Measurements from ENCODE around the gene CYP2A13.
"Not testable (repeated sequence)": the region's sequence is repeated elsewhere in the genome, so short reads cannot be mapped to it uniquely, and the experiment has no call there.

Gene CYP2A13

DNA sequence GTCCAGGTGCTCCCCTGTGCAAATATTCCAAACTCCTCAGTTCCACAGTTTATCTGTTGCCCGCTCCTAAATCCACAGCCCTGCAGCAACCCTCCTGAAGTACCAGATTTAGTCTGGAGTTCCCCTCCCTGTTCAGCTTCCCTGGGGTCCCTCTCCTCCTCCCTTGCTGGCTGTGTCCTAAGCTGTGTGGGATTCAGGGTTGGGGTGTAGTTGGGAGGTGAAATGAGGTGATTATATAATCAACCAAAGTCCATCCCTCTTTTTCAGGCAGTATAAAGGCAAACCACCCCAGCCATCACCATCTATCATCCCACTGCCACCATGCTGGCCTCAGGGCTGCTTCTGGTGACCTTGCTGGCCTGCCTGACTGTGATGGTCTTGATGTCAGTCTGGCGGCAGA is at the start of gene CYP2A13:
TSS of gene CYP2A13 (plus strand) at position 301 of the 400 bp plus-strand sequence. CDS start at position 322, 21 bp downstream.
- H3K27me3 ChIP-seq (ENCODE audit: control insufficient read depth, insufficient read depth, low read length): peaks cover 28% of the 10 kb centered on the region
- no peak within 1 kb of the TSS for H3K4me3 ChIP-seq (ENCODE audit: low read length)
- no peaks in the 10 kb centered on the region for H3K9me3 ChIP-seq (ENCODE audit: control insufficient read depth, low read length)
- H3K9ac ChIP-seq (ENCODE audit: low read length): no peak within 1 kb of the TSS
- H3K36me3 ChIP-seq (ENCODE audit: control insufficient read depth, insufficient read depth, low read length): no peaks in the 10 kb centered on the region
- H3K4me1 ChIP-seq (ENCODE audit: control insufficient read depth, insufficient read depth, low read length): no peaks in the 10 kb centered on the region

DNA sequence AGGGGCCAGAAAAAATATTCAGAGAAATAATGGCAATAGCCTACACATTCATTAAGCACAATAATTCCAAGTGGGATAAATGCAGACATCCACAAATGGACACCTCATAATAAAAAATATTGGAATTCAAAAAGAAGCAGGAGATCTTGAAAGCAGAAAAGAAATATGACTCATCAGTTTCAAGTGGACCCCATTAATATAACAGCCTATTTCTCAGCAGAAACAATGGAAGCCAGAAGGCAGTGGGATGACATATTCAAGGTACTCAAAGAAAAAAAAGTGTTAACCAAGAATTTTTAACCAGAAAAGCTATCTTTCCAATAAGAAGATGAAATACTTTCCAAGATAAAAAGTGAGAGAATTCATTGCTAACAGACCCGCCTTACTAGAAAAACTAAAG is 48.4 kb upstream of the CYP2A13 start:
- Histone ChIP-seq H3K9ac (ENCODE audit: low read length) (no peak overlapping the region), H3K4me3 (ENCODE audit: low read length) (no peak overlapping the region), H3K27me3 (ENCODE audit: control insufficient read depth, insufficient read depth, low read length) (no peaks in the 10 kb centered on the region), H3K36me3 (ENCODE audit: control insufficient read depth, insufficient read depth, low read length) (no peaks in the 10 kb centered on the region), H3K4me1 (ENCODE audit: control insufficient read depth, insufficient read depth, low read length) (no peaks in the 10 kb centered on the region), H3K9me3 (ENCODE audit: control insufficient read depth, low read length) (no peaks in the 10 kb centered on the region)

- H3K27me3 ChIP-seq (ENCODE audit: control insufficient read depth, insufficient read depth, low read length): not testable (repeated sequence)
Measured at GRCh38 chr19:41045095-41045494, 43.2 kb upstream of the CYP2A13 start.

DNA sequence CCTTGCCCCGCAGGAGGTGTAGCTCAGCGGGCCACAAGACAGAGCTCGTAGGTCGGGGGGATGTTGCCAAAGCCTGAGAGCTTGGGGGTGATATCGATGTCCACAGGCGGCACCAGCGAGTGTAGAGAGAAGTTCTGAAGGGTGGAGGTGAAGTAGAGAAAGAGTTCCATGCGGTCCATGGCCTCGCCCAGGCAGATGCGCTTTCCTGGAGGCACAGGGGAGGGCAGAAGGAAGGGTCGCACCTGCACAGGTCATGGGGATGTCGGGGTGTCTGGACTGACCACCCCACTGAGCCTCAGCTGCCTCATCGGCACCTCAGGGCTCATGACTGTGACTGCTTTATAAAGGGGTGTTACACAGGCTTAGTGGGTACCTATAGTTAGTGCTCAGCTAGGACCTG is 37.8 kb upstream of the CYP2A13 start:
- no peaks in the 10 kb centered on the region for H3K36me3 ChIP-seq (ENCODE audit: control insufficient read depth, insufficient read depth, low read length)
- no peaks in the 10 kb centered on the region for H3K4me1 ChIP-seq (ENCODE audit: control insufficient read depth, insufficient read depth, low read length)
- H3K27me3 ChIP-seq (ENCODE audit: control insufficient read depth, insufficient read depth, low read length): no peaks in the 10 kb centered on the region
- no peaks in the 10 kb centered on the region for H3K9me3 ChIP-seq (ENCODE audit: control insufficient read depth, low read length)
- no peak overlapping the region for H3K9ac ChIP-seq (ENCODE audit: low read length)
- H3K4me3 ChIP-seq (ENCODE audit: low read length): no peak overlapping the region

More at GRCh38 chr19:41045095-41045494, 43.2 kb upstream of the CYP2A13 start:
- H3K36me3 ChIP-seq (ENCODE audit: control insufficient read depth, insufficient read depth, low read length); H3K4me1 ChIP-seq (ENCODE audit: control insufficient read depth, insufficient read depth, low read length); H3K9ac ChIP-seq (ENCODE audit: low read length); H3K9me3 ChIP-seq (ENCODE audit: control insufficient read depth, low read length); H3K4me3 ChIP-seq (ENCODE audit: low read length): not testable (repeated sequence)

DNA sequence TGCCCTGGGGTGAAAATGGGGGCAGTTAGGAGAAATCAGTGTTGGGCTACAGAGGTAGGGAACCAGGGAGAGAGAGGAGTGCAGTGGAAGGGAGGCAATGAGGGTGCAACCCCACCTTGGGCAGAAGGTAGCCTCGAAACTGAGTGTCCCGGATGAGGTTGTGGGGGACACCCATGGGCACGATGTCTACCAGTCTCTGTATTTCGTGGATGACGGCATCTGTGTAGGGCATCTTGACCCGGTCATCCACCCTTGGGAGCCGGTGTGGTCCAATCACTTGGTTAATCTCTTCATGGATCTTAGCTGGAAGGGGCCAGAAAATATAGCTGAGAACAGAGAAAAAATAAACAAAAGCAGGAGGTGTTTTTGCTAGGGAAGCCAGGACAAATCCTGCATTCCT is 36.1 kb upstream of the CYP2A13 start:
- H3K27me3 ChIP-seq (ENCODE audit: control insufficient read depth, insufficient read depth, low read length): not testable (repeated sequence)

DNA sequence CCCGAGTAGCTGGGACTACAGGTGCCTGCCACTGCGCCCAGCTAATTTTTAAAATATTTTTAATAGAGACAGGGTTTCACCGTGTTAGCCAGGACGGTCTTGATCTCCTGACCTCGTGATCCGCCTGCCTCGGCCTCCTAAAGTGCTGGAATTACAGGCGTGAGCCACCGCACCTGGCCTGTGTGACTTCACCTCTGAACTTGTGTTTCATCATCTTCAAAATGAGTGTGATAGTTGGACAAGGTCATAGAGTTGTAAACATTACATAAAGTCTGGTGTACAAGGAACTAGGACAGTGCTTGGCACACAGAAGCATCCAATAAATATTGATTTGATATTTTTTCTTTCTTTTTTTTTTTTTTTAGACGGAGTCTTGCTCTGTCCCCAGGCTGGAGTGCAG is 34.9 kb upstream of the CYP2A13 start:
- H3K9me3 ChIP-seq (ENCODE audit: control insufficient read depth, low read length); H3K4me3 ChIP-seq (ENCODE audit: low read length); H3K27me3 ChIP-seq (ENCODE audit: control insufficient read depth, insufficient read depth, low read length); H3K9ac ChIP-seq (ENCODE audit: low read length); H3K36me3 ChIP-seq (ENCODE audit: control insufficient read depth, insufficient read depth, low read length); H3K4me1 ChIP-seq (ENCODE audit: control insufficient read depth, insufficient read depth, low read length): not testable (repeated sequence)

More for the DNA sequence above, 36.1 kb upstream of the CYP2A13 start:
- H3K4me1 ChIP-seq (ENCODE audit: control insufficient read depth, insufficient read depth, low read length); H3K36me3 ChIP-seq (ENCODE audit: control insufficient read depth, insufficient read depth, low read length); H3K9me3 ChIP-seq (ENCODE audit: control insufficient read depth, low read length); H3K9ac ChIP-seq (ENCODE audit: low read length); H3K4me3 ChIP-seq (ENCODE audit: low read length): not testable (repeated sequence)

GRCh38 chr19:41064974-41065569 is 23.2 kb upstream of the CYP2A13 start:
- Histone ChIP-seq H3K4me3 (ENCODE audit: low read length) (no peak overlapping the region), H3K27me3 (ENCODE audit: control insufficient read depth, insufficient read depth, low read length) (peaks cover 8% of the 10 kb centered on the region), H3K9ac (ENCODE audit: low read length) (no peak overlapping the region), H3K9me3 (ENCODE audit: control insufficient read depth, low read length) (no peaks in the 10 kb centered on the region), H3K36me3 (ENCODE audit: control insufficient read depth, insufficient read depth, low read length) (no peaks in the 10 kb centered on the region), H3K4me1 (ENCODE audit: control insufficient read depth, insufficient read depth, low read length) (no peaks in the 10 kb centered on the region)

DNA sequence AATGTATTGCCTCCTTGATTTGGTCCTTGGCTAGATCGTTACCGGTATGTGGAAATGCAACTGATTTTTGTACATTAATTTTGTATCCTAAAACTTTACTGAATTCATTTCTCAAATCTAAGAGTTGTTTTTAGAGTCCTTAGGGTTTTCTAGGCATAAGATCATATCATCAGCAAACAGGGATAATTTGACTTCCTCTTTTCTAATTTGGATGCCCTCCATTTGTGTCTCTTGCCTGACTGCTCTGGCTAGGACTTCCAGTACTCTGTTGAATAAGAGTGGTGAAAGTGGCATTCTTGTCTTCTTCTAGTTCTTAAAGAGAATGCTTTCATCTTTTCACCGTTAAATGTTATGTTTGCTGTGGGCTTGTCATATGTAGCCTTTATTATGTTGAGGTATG is 12.0 kb upstream of the CYP2A13 start:
- H3K4me3 ChIP-seq (ENCODE audit: low read length): no peak overlapping the region
- H3K4me1 ChIP-seq (ENCODE audit: control insufficient read depth, insufficient read depth, low read length): no peaks in the 10 kb centered on the region
- H3K9ac ChIP-seq (ENCODE audit: low read length): no peak overlapping the region
- no peaks in the 10 kb centered on the region for H3K9me3 ChIP-seq (ENCODE audit: control insufficient read depth, low read length)
- no peaks in the 10 kb centered on the region for H3K36me3 ChIP-seq (ENCODE audit: control insufficient read depth, insufficient read depth, low read length)
- H3K27me3 ChIP-seq (ENCODE audit: control insufficient read depth, insufficient read depth, low read length): no peaks in the 10 kb centered on the region

- no peaks in the 10 kb centered on the region for H3K4me1 ChIP-seq (ENCODE audit: control insufficient read depth, insufficient read depth, low read length)
Measured at GRCh38 chr19:41083516-41083915, 4.7 kb upstream of the CYP2A13 start.

GRCh38 chr19:41085748-41086415 is 2.4 kb upstream of the CYP2A13 start:
- Histone ChIP-seq H3K9ac (ENCODE audit: low read length) (no peak overlapping the region), H3K4me3 (ENCODE audit: low read length) (no peak overlapping the region), H3K27me3 (ENCODE audit: control insufficient read depth, insufficient read depth, low read length) (peaks cover 28% of the 10 kb centered on the region), H3K9me3 (ENCODE audit: control insufficient read depth, low read length) (no peaks in the 10 kb centered on the region), H3K36me3 (ENCODE audit: control insufficient read depth, insufficient read depth, low read length) (no peaks in the 10 kb centered on the region), H3K4me1 (ENCODE audit: control insufficient read depth, insufficient read depth, low read length) (no peaks in the 10 kb centered on the region)

More at GRCh38 chr19:41083516-41083915, 4.7 kb upstream of the CYP2A13 start:
- H3K4me3 ChIP-seq (ENCODE audit: low read length): no peak overlapping the region
- no peaks in the 10 kb centered on the region for H3K36me3 ChIP-seq (ENCODE audit: control insufficient read depth, insufficient read depth, low read length)
- no peaks in the 10 kb centered on the region for H3K9me3 ChIP-seq (ENCODE audit: control insufficient read depth, low read length)
- peaks cover 10% of the 10 kb centered on the region for H3K27me3 ChIP-seq (ENCODE audit: control insufficient read depth, insufficient read depth, low read length)
- no peak overlapping the region for H3K9ac ChIP-seq (ENCODE audit: low read length)

DNA sequence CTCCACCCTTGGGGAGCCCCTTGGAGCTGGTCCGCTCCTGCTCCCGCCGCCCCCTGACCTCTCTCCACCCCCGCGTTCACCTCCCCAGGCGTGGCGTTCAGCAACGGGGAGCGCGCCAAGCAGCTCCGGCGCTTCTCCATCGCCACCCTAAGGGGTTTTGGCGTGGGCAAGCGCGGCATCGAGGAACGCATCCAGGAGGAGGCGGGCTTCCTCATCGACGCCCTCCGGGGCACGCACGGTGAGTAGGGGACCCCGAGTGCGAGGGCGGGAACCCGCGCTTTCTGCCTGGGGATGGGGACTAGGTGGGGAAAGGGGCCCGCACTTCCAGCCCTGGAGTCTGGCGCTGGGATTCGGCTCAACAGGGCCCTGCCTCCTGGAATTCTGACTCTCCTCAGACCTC is 1.7 kb downstream of the CYP2A13 start:
- Histone ChIP-seq H3K4me1 (ENCODE audit: control insufficient read depth, insufficient read depth, low read length) (no peaks in the 10 kb centered on the region), H3K9ac (ENCODE audit: low read length) (no peak overlapping the region), H3K9me3 (ENCODE audit: control insufficient read depth, low read length) (no peaks in the 10 kb centered on the region), H3K27me3 (ENCODE audit: control insufficient read depth, insufficient read depth, low read length) (peaks cover 32% of the 10 kb centered on the region), H3K36me3 (ENCODE audit: control insufficient read depth, insufficient read depth, low read length) (no peaks in the 10 kb centered on the region), H3K4me3 (ENCODE audit: low read length) (no peak overlapping the region)

DNA sequence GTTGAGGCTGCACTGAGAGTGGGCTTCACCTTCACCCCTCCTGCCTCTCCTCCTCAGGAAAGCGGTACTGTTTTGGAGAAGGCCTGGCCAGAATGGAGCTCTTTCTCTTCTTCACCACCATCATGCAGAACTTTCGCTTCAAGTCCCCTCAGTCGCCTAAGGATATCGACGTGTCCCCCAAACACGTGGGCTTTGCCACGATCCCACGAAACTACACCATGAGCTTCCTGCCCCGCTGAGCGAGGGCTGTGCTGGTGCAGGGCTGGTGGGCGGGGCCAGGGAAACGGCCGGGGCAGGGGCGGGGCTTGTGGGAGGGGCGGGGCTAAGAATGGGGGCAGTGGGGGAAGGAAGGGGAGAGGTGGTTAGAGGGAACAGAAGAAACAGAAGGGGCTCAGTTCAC is 7.5 kb downstream of the CYP2A13 start:
- Histone ChIP-seq H3K36me3 (ENCODE audit: control insufficient read depth, insufficient read depth, low read length) (no peaks in the 10 kb centered on the region), H3K9me3 (ENCODE audit: control insufficient read depth, low read length) (no peaks in the 10 kb centered on the region), H3K4me1 (ENCODE audit: control insufficient read depth, insufficient read depth, low read length) (no peaks in the 10 kb centered on the region), H3K9ac (ENCODE audit: low read length) (no peak overlapping the region), H3K4me3 (ENCODE audit: low read length) (no peak overlapping the region), H3K27me3 (ENCODE audit: control insufficient read depth, insufficient read depth, low read length) (peaks cover 4% of the 10 kb centered on the region)
